CD4-positive, alpha-beta T cell (primary cell): ENCODE results near the gene ZNF219. TPM values are rescaled to one million over a fixed set of nuclear protein-coding genes. Genes with fewer than 3 reads are reported as not detected.

ENCODE experiments used
- ATAC-seq: fragments of 200-7000 bp; cut with Tn5 transposase; one replicate; pipeline ENCODE4 v1.10.0; 2022; ENCODE audit warnings: mild to moderate bottlenecking; ENCODE audit not compliant: poor library complexity
- CTCF ChIA-PET: fragments of 350-600 bp; sonication (Branson Sonifier 250); formaldehyde crosslinking; loops from one replicate; lab custom pipeline; 2021; ENCODE audit warnings: antibody characterized with exemption, inconsistent platforms; lab: Charles Lee
- POLR2A ChIA-PET: fragments of 350-600 bp; sonication (Branson Sonifier 250); formaldehyde crosslinking; loops from one replicate; lab custom pipeline; 2021; ENCODE audit warnings: antibody characterized with exemption, inconsistent platforms; lab: Charles Lee
- DNase-seq, 14 experiments: peaks; one replicate each; pipeline ENCODE4 v3.0.0-alpha.2; 2013 to 2020; ENCODE audit warnings: mixed read lengths in 2 of 14
- H3K27ac ChIP-seq, 2 donors: one replicate each; pipeline versions ENCODE4 v1.5.1 to v1.7.0; 2013; ENCODE audit warnings: low read length in 2 of 2, low read depth in 1 of 2, mild to moderate bottlenecking in 1 of 2
- H3K27me3 ChIP-seq, 2 experiments: 1 replicate in 1 of 2; 2 replicates in 1 of 2; pipeline versions ENCODE4 v1.6.1 to v1.7.0; 2013; ENCODE audit warnings: low read length in 2 of 2, control low read depth in 1 of 2, mild to moderate bottlenecking in 1 of 2, moderate library complexity in 1 of 2; ENCODE audit not compliant: insufficient read depth in 2 of 2, control insufficient read depth in 1 of 2
- H3K36me3 ChIP-seq: one replicate; pipeline ENCODE4 v1.6.1; 2013; ENCODE audit warnings: low read length, control low read depth; ENCODE audit not compliant: insufficient read depth
- H3K4me1 ChIP-seq: one replicate; pipeline ENCODE4 v1.6.1; 2013; ENCODE audit warnings: low read length, control low read depth; ENCODE audit not compliant: insufficient read depth
- H3K4me3 ChIP-seq: one replicate; pipeline ENCODE4 v1.5.1; 2013; ENCODE audit warnings: mild to moderate bottlenecking, low read length, moderate library complexity
- H3K9me3 ChIP-seq, 2 experiments: 1 replicate in 1 of 2; 2 replicates in 1 of 2; pipeline versions ENCODE4 v1.6.1 to v1.7.0; 2013; ENCODE audit warnings: low read length in 2 of 2, mild to moderate bottlenecking in 2 of 2, control low read depth in 1 of 2, moderate library complexity in 1 of 2; ENCODE audit not compliant: control insufficient read depth in 1 of 2, insufficient read depth in 1 of 2
- H3K27ac Mint-ChIP-seq: one replicate; pipeline ENCODE4 v1.8.0; 2020; ENCODE audit warnings: mixed read lengths
- H3K27me3 Mint-ChIP-seq: one replicate; pipeline ENCODE4 v1.8.0; 2021; ENCODE audit warnings: mixed read lengths
- H3K36me3 Mint-ChIP-seq: one replicate; pipeline ENCODE4 v1.8.0; 2021; ENCODE audit warnings: low read depth, mixed read lengths
- H3K4me1 Mint-ChIP-seq: one replicate; pipeline ENCODE4 v1.8.0; 2021; ENCODE audit warnings: low read depth, mixed read lengths
- H3K4me3 Mint-ChIP-seq: one replicate; pipeline ENCODE4 v1.8.0; 2020; ENCODE audit warnings: mild to moderate bottlenecking, mixed read lengths
- H3K9me3 Mint-ChIP-seq: one replicate; pipeline ENCODE4 v1.8.0; 2020; ENCODE audit warnings: mixed read lengths
- CTCF ChIP-seq: fragments of 200-600 bp; IDR thresholded peaks from one replicate; pipeline ENCODE4 v1.8.0; 2022; ENCODE audit warnings: antibody characterized with exemption, mild to moderate bottlenecking
- intact Hi-C, 2 experiments: fragments of 100-400 bp; cut with DNase I in 1 of 2; cut with micrococcal nuclease in 1 of 2; formaldehyde crosslinking; loops; one replicate each; pipeline versions ENCODE4 v1.15.1 to v1.9.0; 2023 to 2025; cut with DNase I, micrococcal nuclease
- total RNA-seq, 174 experiments: library from RNA in 2 of 174; stranded (reverse) in 2 of 174; gene quantifications; one replicate each; pipeline ENCODE4 v1.2.3 and lab custom pipeline; 2021 to 2026

The ZNF219 gene
- total RNA-seq, 2 experiments from 2014 or later = 15.2 to 15.5 TPM

- Histone ChIP-seq H3K36me3 (no peaks in the 10 kb centered on the region), H3K9me3 (no peaks in the 10 kb centered on the region), H3K4me3 (no peak overlapping the region), H3K4me1 (peaks cover 24% of the 10 kb centered on the region), H3K27me3 (no peaks in the 10 kb centered on the region), H3K27ac (no peak overlapping the region)
- ChIA-PET POLR2A (interaction anchor here (1.2 to 4.6 kb wide), 2 partner anchors 10 to 55 kb away, joined by 3 to 52 read pairs; no protein-coding TSS in a partner anchor), CTCF (interaction anchor here (2.8 to 7.3 kb wide), 3 partner anchors 12 to 79 kb away, joined by 56 to 116 read pairs (median 63); no protein-coding TSS in a partner anchor)
- intact Hi-C loops = no loop called here
- Mint-ChIP-seq H3K27me3 (no peaks in the 10 kb centered on the region), H3K9me3 (no peaks in the 10 kb centered on the region), H3K4me3 (no peak overlapping the region), H3K36me3 (peaks cover 6% of the 10 kb centered on the region), H3K4me1 (peaks cover 33% of the 10 kb centered on the region), H3K27ac (no peak overlapping the region)
- no peak for TF ChIP-seq CTCF
- DNase-seq = no peak
- ATAC-seq = no peak
Observed at GRCh38 chr14:21093769-21094681, 4.4 kb downstream of the ZNF219 start.

GRCh38 chr14:21093018-21093417 is 5.4 kb downstream of the ZNF219 start:
- Mint-ChIP-seq H3K36me3 (peaks cover 6% of the 10 kb centered on the region), H3K4me3 (no peak overlapping the region), H3K4me1 (peaks cover 34% of the 10 kb centered on the region), H3K9me3 (no peaks in the 10 kb centered on the region), H3K27ac (peak overlapping the region; percentile 56), H3K27me3 (no peaks in the 10 kb centered on the region)
- DNase-seq = no peak
- Histone ChIP-seq H3K27ac (no peak overlapping the region), H3K4me3 (no peak overlapping the region), H3K9me3 (no peaks in the 10 kb centered on the region), H3K4me1 (peaks cover 27% of the 10 kb centered on the region), H3K36me3 (no peaks in the 10 kb centered on the region), H3K27me3 (no peaks in the 10 kb centered on the region)
- no peak for ATAC-seq
- no peak for TF ChIP-seq CTCF
- ChIA-PET POLR2A (interaction anchor here (1.2 to 4.6 kb wide), 4 partner anchors 11 to 78 kb away, joined by 3 to 52 read pairs (median 10); partner anchors contain the start of gene ARHGEF40), CTCF (interaction anchor here (0.6 to 7.3 kb wide), 23 partner anchors 8 to 344 kb away, joined by 3 to 116 read pairs (median 5); partner anchors contain the start of genes ARHGEF40, NDRG2 and TMEM253)
- intact Hi-C loops = no loop called here

GRCh38 chr14:21092273-21093011 is 6.0 kb downstream of the ZNF219 start:
- Mint-ChIP-seq H3K4me3 (peak overlapping the region; percentile 38), H3K27ac (peak overlapping the region; percentile 56)

More at GRCh38 chr14:21092273-21093011, 6.0 kb downstream of the ZNF219 start:
- H3K27me3 ChIP-seq = no peaks in the 10 kb centered on the region
- Mint-ChIP-seq H3K4me1 (peaks cover 39% of the 10 kb centered on the region), H3K9me3 (no peaks in the 10 kb centered on the region), H3K36me3 (peaks cover 10% of the 10 kb centered on the region), H3K27me3 (no peaks in the 10 kb centered on the region)
- H3K4me1 ChIP-seq = peaks cover 29% of the 10 kb centered on the region
- no peak overlapping the region for H3K4me3 ChIP-seq
- no peaks in the 10 kb centered on the region for H3K9me3 ChIP-seq
- intact Hi-C loops = loop anchor here (1.0 kb wide), 5 partner anchors 12 to 78 kb away; no protein-coding TSS in a partner anchor
- POLR2A ChIA-PET = interaction anchor here (1.2 to 4.6 kb wide), 5 partner anchors 12 to 78 kb away, joined by 3 to 52 read pairs (median 8); partner anchors contain the start of gene ARHGEF40
- no peak overlapping the region for H3K27ac ChIP-seq
- peak; percentile 100 for TF ChIP-seq CTCF
- ATAC-seq (peak; percentile 80), DNase-seq (peak; percentile 84 to 97 (median 93))
- CTCF ChIA-PET = interaction anchor here (0.6 to 7.3 kb wide), 25 partner anchors 9 to 345 kb away, joined by 3 to 116 read pairs (median 5); partner anchors contain the start of genes ARHGEF40, NDRG2 and TMEM253
- H3K36me3 ChIP-seq = no peaks in the 10 kb centered on the region
